ENCODE measurements around the gene UCK2.

DNA sequence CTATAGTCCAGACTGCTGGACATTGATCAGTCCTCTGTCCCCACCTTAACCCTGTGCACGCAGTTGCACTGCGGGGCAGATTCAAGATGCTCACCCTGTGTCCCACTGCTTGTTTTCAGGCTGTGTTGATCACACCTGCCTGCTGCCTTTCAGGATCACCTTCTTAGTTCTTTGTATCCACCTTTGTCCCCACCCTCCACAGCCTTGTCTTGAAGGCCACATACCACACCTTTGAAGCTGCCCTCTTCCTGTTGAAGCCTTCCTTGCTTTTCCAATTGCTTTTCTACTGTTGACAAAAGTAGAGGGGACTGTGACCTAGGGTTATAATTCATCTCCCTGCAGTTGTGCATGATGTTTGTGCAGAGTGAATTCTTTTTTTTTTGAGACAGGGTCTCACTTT is 32.7 kb downstream of the UCK2 start:
- no peak for TF ChIP-seq CEBPB (IDR thresholded peaks at IDR 0.05; ENCODE audit: low read depth, low read length)
- TF ChIP-seq, protein P1, sequence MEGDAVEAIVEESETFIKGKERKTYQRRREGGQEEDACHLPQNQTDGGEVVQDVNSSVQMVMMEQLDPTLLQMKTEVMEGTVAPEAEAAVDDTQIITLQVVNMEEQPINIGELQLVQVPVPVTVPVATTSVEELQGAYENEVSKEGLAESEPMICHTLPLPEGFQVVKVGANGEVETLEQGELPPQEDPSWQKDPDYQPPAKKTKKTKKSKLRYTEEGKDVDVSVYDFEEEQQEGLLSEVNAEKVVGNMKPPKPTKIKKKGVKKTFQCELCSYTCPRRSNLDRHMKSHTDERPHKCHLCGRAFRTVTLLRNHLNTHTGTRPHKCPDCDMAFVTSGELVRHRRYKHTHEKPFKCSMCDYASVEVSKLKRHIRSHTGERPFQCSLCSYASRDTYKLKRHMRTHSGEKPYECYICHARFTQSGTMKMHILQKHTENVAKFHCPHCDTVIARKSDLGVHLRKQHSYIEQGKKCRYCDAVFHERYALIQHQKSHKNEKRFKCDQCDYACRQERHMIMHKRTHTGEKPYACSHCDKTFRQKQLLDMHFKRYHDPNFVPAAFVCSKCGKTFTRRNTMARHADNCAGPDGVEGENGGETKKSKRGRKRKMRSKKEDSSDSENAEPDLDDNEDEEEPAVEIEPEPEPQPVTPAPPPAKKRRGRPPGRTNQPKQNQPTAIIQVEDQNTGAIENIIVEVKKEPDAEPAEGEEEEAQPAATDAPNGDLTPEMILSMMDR (IDR thresholded peaks at IDR 0.05; ENCODE audit: control extremely low read depth in 1 of 3, insufficient read depth in 1 of 3, low read depth in 1 of 3, low read length in 3 of 3) = no peak
- TF ChIP-seq EP300 (IDR thresholded peaks at IDR 0.05; ENCODE audit: borderline replicate concordance in 1 of 2, low read depth in 2 of 2, low read length in 2 of 2) = no peak
- no peak for TF ChIP-seq POLR2A (IDR thresholded peaks at IDR 0.05; ENCODE audit: control extremely low read depth in 1 of 2, low read depth in 2 of 2, low read length in 2 of 2)
- TF ChIP-seq POLR2AphosphoS5 (IDR thresholded peaks at IDR 0.05; ENCODE audit: low read depth, low read length) = no peak
- TF ChIP-seq BRCA1 (IDR thresholded peaks at IDR 0.05; ENCODE audit: low read depth, low read length) = no peak
- TF ChIP-seq, protein P2, sequence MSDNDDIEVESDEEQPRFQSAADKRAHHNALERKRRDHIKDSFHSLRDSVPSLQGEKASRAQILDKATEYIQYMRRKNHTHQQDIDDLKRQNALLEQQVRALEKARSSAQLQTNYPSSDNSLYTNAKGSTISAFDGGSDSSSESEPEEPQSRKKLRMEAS (IDR thresholded peaks at IDR 0.05) = no peak

Measured in H1 (cell line).